SK-N-SH treated with all-trans-retinoic acid at 6 μM for 48 hours (cell line): Measurements from ENCODE around the gene ANKEF1.

ENCODE experiments used
- ATAC-seq: fragments of 200-7000 bp; cut with Tn5 transposase; 3 replicates; pipeline ENCODE4 v1.9.1; 2020; ENCODE audit warnings: mild to moderate bottlenecking, moderate library complexity
- ARNTL ChIP-seq: fragments of 450-650 bp; formaldehyde crosslinking; IDR thresholded peaks from 2 replicates; pipeline ENCODE4 v1.5.0; 2020; ENCODE audit warnings: low read depth, mild to moderate bottlenecking, moderate library complexity, borderline replicate concordance
- CSDC2 ChIP-seq: fragments of 250-450 bp; sonication (Bioruptor Pico); IDR thresholded peaks from 2 replicates; pipeline ENCODE4 v1.5.0; 2020; ENCODE audit warnings: mild to moderate bottlenecking, moderate library complexity
- ESRRG ChIP-seq: fragments of 250-450 bp; sonication (Bioruptor Pico); IDR thresholded peaks from 2 replicates; pipeline ENCODE4 v1.6.1; 2021; ENCODE audit warnings: mild to moderate bottlenecking
- GLIS3 ChIP-seq: fragments of 250-450 bp; sonication (Bioruptor Pico); IDR thresholded peaks from 2 replicates; pipeline ENCODE4 v1.5.0; 2020; ENCODE audit warnings: mild to moderate bottlenecking, moderate library complexity
- ISL1 ChIP-seq: fragments of 250-450 bp; sonication (Bioruptor Pico); IDR thresholded peaks from 2 replicates; pipeline ENCODE4 v2.1.2; 2022; ENCODE audit warnings: mild to moderate bottlenecking, moderate library complexity
- OSR1 ChIP-seq: fragments of 250-450 bp; sonication (Bioruptor Pico); IDR thresholded peaks from 2 replicates; pipeline ENCODE4 v1.8.0; 2022; ENCODE audit warnings: moderate library complexity, mild to moderate bottlenecking, inconsistent platforms
- PPARA ChIP-seq: fragments of 250-450 bp; sonication (Bioruptor Pico); IDR thresholded peaks from 2 replicates; pipeline ENCODE4 v1.5.0; 2020; ENCODE audit warnings: mild to moderate bottlenecking, borderline replicate concordance
- RARB ChIP-seq: fragments of 250-450 bp; sonication (Bioruptor Pico); IDR thresholded peaks from 2 replicates; pipeline ENCODE4 v1.8.0; 2021; ENCODE audit warnings: mild to moderate bottlenecking, moderate library complexity
- SNAI2 ChIP-seq: fragments of 250-450 bp; sonication (Bioruptor Pico); IDR thresholded peaks from 2 replicates; pipeline ENCODE4 v1.5.0; 2020; ENCODE audit warnings: mild to moderate bottlenecking, moderate library complexity
- TCF4 ChIP-seq: fragments of 250-450 bp; sonication (Bioruptor Pico); IDR thresholded peaks from 2 replicates; pipeline ENCODE4 v1.8.0; 2021; ENCODE audit warnings: mild to moderate bottlenecking, moderate library complexity, borderline replicate concordance
- TOX ChIP-seq: fragments of 250-450 bp; sonication (Bioruptor Pico); IDR thresholded peaks from 2 replicates; pipeline ENCODE4 v1.8.0; 2021; ENCODE audit warnings: mild to moderate bottlenecking, moderate library complexity, borderline replicate concordance
- ZFP3 ChIP-seq: fragments of 250-450 bp; sonication (Bioruptor Pico); IDR thresholded peaks from 2 replicates; pipeline ENCODE4 v1.5.0; 2020; ENCODE audit warnings: mild to moderate bottlenecking, moderate library complexity
- ZNF565 ChIP-seq: fragments of 450-650 bp; formaldehyde crosslinking; conservative IDR thresholded peaks from 2 replicates; pipeline ENCODE4 v1.5.0; 2020; ENCODE audit warnings: low read depth, mild to moderate bottlenecking, moderate library complexity
- ZNF70 ChIP-seq: fragments of 450-650 bp; formaldehyde crosslinking; IDR thresholded peaks from 2 replicates; pipeline ENCODE4 v1.5.0; 2020; ENCODE audit warnings: mild to moderate bottlenecking, moderate library complexity
- TF ChIP-seq, protein P1 (sequence below): fragments of 250-450 bp; sonication (Bioruptor Pico); IDR thresholded peaks from 2 replicates; pipeline ENCODE4 v1.8.0; 2021; ENCODE audit warnings: low read depth, mild to moderate bottlenecking, moderate library complexity, borderline replicate concordance
- TF ChIP-seq, protein P2 (sequence below): fragments of 250-450 bp; sonication (Bioruptor Pico); IDR thresholded peaks from 2 replicates; pipeline ENCODE4 v1.5.1; 2020; ENCODE audit warnings: low read depth, mild to moderate bottlenecking, moderate library complexity
- TF ChIP-seq, protein P3 (sequence below): fragments of 250-450 bp; sonication (Bioruptor Pico); IDR thresholded peaks from 2 replicates; pipeline ENCODE4 v1.5.0; 2020; ENCODE audit warnings: mild to moderate bottlenecking, moderate library complexity
- TF ChIP-seq, protein P4 (sequence below): fragments of 250-450 bp; sonication (Bioruptor Pico); IDR thresholded peaks from 2 replicates; pipeline ENCODE4 v1.8.0; 2020; ENCODE audit warnings: mild to moderate bottlenecking, moderate library complexity, borderline replicate concordance
- TF ChIP-seq, protein P5 (sequence below): fragments of 250-450 bp; sonication (Bioruptor Pico); IDR thresholded peaks from 2 replicates; pipeline ENCODE4 v1.5.1; 2021; ENCODE audit warnings: mild to moderate bottlenecking, moderate library complexity

Gene ANKEF1

DNA sequence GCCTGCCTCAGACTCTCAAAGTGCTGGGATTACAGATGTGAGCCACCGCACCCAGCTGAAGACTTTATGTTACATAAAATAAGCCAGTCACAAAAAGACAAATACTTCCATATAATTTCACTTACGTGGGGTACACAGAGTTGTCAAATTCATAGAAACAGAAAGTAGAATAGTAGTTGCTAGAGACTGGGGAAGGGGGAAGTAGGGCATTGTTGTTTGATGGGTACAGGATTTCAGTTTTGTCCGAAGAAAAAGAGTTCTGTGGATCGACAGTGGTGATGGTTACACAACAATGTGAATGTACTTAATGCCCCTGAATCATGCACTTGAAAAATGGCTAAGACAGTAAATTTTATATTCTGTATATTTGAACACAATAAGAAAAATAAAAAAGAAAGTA lies 41.6 kb upstream of the ANKEF1 start:
- ATAC-seq = no peak

DNA sequence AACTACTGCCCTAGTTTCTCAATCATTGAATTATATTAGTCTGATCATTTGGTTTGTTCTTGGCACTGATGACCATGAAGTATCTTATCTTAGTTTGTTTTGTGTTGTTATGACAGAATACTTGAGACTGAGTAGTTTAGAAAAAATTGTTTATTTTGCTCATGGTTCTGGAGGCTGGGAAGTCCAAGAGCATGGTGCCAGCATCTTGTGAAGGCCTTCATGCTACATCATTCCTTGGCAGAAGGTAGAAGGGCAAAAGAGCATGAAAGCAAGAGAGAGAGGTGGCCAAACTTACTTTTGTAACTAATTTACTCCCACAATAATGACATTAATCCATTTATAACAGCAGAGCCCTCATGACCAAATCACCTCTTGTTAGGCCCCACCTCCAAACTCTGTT lies 40.1 kb upstream of the ANKEF1 start:
- no peak for TF ChIP-seq CSDC2 (CRISPR knock-in tag)
- no peak for ATAC-seq

More for the DNA sequence above, 41.6 kb upstream of the ANKEF1 start:
- TF ChIP-seq, protein P1, sequence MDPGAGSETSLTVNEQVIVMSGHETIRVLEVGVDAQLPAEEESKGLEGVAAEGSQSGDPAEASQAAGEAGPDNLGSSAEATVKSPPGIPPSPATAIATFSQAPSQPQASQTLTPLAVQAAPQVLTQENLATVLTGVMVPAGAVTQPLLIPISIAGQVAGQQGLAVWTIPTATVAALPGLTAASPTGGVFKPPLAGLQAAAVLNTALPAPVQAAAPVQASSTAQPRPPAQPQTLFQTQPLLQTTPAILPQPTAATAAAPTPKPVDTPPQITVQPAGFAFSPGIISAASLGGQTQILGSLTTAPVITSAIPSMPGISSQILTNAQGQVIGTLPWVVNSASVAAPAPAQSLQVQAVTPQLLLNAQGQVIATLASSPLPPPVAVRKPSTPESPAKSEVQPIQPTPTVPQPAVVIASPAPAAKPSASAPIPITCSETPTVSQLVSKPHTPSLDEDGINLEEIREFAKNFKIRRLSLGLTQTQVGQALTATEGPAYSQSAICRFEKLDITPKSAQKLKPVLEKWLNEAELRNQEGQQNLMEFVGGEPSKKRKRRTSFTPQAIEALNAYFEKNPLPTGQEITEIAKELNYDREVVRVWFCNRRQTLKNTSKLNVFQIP (CRISPR knock-in tag) = no peak
- TF ChIP-seq, protein P2, sequence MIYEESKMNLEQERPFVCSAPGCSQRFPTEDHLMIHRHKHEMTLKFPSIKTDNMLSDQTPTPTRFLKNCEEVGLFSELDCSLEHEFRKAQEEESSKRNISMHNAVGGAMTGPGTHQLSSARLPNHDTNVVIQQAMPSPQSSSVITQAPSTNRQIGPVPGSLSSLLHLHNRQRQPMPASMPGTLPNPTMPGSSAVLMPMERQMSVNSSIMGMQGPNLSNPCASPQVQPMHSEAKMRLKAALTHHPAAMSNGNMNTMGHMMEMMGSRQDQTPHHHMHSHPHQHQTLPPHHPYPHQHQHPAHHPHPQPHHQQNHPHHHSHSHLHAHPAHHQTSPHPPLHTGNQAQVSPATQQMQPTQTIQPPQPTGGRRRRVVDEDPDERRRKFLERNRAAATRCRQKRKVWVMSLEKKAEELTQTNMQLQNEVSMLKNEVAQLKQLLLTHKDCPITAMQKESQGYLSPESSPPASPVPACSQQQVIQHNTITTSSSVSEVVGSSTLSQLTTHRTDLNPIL (CRISPR knock-in tag) = no peak
- TF ChIP-seq SNAI2 (CRISPR knock-in tag) = no peak
- TF ChIP-seq ISL1 (CRISPR knock-in tag) = no peak
- TF ChIP-seq OSR1 (CRISPR knock-in tag) = no peak
- TF ChIP-seq PPARA (CRISPR knock-in tag) = no peak
- no peak for TF ChIP-seq ESRRG (CRISPR knock-in tag)
- no peak for TF ChIP-seq ZNF565 (CRISPR knock-in tag)
- no peak for TF ChIP-seq ARNTL (CRISPR knock-in tag)
- TF ChIP-seq GLIS3 (CRISPR knock-in tag) = no peak
- TF ChIP-seq, protein P3, sequence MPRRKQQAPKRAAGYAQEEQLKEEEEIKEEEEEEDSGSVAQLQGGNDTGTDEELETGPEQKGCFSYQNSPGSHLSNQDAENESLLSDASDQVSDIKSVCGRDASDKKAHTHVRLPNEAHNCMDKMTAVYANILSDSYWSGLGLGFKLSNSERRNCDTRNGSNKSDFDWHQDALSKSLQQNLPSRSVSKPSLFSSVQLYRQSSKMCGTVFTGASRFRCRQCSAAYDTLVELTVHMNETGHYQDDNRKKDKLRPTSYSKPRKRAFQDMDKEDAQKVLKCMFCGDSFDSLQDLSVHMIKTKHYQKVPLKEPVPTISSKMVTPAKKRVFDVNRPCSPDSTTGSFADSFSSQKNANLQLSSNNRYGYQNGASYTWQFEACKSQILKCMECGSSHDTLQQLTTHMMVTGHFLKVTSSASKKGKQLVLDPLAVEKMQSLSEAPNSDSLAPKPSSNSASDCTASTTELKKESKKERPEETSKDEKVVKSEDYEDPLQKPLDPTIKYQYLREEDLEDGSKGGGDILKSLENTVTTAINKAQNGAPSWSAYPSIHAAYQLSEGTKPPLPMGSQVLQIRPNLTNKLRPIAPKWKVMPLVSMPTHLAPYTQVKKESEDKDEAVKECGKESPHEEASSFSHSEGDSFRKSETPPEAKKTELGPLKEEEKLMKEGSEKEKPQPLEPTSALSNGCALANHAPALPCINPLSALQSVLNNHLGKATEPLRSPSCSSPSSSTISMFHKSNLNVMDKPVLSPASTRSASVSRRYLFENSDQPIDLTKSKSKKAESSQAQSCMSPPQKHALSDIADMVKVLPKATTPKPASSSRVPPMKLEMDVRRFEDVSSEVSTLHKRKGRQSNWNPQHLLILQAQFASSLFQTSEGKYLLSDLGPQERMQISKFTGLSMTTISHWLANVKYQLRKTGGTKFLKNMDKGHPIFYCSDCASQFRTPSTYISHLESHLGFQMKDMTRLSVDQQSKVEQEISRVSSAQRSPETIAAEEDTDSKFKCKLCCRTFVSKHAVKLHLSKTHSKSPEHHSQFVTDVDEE = no peak
- TF ChIP-seq, all 23 proteins: peak for 0

DNA sequence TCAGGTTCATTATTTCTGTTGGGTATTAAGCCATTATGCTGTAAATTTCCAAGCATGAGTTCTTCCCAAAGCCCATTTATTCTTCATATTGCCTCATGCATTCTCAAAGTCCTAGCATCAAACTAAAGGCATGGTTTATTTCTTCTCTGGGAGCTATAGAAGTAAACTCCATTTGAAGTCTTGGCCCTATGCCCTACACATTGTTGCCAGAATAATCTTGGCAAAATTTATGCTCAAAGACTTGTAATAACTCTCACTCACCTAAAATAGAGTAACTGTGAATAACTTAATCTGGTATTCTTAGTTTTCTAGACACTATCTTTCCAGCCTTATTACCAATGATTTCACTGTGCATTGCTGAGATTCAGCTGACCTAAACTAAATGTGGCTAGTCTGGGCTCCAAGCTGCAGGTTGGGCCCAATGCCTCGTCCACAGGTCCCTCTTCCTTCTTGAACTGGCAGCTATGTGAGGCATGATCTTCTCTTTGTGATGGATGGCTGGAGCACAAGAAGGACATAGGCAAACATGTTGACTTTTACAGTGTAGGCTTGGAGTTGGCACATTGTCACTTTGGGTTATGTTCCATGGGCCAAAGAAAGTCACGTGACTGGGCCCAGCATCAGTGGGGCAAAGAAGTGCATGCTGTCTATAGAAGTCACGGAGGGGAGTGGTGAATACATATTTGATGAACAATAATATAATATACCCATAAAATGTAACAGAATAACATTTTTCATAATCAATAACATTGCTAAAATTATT lies 39.1 kb upstream of the ANKEF1 start:
- TF ChIP-seq CSDC2 (CRISPR knock-in tag) (no peak), RARB (CRISPR knock-in tag) (no peak), ZNF70 (CRISPR knock-in tag) (no peak), ARNTL (CRISPR knock-in tag) (no peak), TCF4 (CRISPR knock-in tag) (no peak), ESRRG (CRISPR knock-in tag) (no peak), ZFP3 (CRISPR knock-in tag) (no peak), GLIS3 (CRISPR knock-in tag) (no peak), ISL1 (CRISPR knock-in tag) (no peak), TOX (CRISPR knock-in tag) (no peak), OSR1 (CRISPR knock-in tag) (no peak)
- TF ChIP-seq, protein P4, sequence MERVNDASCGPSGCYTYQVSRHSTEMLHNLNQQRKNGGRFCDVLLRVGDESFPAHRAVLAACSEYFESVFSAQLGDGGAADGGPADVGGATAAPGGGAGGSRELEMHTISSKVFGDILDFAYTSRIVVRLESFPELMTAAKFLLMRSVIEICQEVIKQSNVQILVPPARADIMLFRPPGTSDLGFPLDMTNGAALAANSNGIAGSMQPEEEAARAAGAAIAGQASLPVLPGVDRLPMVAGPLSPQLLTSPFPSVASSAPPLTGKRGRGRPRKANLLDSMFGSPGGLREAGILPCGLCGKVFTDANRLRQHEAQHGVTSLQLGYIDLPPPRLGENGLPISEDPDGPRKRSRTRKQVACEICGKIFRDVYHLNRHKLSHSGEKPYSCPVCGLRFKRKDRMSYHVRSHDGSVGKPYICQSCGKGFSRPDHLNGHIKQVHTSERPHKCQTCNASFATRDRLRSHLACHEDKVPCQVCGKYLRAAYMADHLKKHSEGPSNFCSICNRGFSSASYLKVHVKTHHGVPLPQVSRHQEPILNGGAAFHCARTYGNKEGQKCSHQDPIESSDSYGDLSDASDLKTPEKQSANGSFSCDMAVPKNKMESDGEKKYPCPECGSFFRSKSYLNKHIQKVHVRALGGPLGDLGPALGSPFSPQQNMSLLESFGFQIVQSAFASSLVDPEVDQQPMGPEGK (CRISPR knock-in tag) = no peak
- TF ChIP-seq, protein P5, sequence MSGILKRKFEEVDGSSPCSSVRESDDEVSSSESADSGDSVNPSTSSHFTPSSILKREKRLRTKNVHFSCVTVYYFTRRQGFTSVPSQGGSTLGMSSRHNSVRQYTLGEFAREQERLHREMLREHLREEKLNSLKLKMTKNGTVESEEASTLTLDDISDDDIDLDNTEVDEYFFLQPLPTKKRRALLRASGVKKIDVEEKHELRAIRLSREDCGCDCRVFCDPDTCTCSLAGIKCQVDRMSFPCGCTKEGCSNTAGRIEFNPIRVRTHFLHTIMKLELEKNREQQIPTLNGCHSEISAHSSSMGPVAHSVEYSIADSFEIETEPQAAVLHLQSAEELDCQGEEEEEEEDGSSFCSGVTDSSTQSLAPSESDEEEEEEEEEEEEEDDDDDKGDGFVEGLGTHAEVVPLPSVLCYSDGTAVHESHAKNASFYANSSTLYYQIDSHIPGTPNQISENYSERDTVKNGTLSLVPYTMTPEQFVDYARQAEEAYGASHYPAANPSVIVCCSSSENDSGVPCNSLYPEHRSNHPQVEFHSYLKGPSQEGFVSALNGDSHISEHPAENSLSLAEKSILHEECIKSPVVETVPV (CRISPR knock-in tag) = no peak
- ATAC-seq = no peak
